HG03442 (cell line): Measurements from ENCODE around the gene AFMID.
"Not testable (repeated sequence)": the region's sequence is repeated elsewhere in the genome, so short reads cannot be mapped to it uniquely, and the experiment has no call there.

Experiments
- ATAC-seq: cut with Tn5 transposase; IDR thresholded peaks from one replicate; pipeline ENCODE4 v1.9.1; 2021; ENCODE audit warnings: mild to moderate bottlenecking, moderate library complexity; ENCODE audit not compliant: unreplicated experiment

AFMID gene, protein sequence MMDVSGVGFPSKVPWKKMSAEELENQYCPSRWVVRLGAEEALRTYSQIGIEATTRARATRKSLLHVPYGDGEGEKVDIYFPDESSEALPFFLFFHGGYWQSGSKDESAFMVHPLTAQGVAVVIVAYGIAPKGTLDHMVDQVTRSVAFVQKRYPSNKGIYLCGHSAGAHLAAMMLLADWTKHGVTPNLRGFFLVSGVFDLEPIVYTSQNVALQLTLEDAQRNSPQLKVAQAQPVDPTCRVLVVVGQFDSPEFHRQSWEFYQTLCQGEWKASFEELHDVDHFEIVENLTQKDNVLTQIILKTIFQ

DNA sequence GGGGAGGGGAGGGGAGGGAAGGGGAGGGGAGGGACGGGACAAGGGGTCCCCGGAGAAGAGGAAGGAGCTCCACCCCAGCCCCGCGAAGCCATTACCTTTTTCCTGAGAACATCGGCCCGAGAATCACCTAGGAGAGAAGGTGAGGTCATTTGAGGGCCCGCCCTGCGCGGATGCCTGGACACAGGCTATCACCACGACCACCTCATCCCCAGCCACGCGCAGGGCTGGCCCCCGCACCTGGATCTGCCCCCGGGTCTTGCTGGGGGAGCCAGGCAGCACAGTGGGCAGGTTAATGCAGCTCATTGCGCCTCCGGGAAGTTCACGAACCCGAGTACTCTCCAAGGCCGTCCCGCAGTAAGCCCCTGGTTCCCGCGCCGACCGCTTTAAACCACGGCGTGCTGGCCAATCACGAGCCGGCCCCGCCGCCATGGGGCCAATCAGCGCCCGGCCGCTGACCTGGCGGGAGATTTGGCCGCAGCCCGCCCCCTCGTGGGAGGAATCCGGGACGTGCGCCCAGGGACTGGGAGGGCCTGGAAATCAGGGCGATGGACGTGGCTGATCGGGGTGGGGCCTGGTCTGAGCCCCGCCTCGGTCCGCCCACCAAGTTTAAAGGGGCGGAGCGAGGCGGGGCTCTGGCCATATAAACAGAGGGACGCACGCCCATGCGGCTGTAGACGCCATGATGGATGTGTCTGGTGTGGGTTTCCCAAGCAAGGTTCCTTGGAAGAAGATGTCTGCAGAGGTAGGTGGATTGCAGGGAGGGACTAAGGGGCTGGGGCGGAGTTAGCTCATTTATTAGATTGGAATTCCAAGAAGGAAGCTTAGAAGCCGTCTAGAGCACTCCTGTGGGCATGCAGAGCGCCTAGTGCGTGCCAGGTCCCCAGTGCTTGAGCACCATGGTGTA lies at the start of gene AFMID, which contains the start of gene TK1:
Gene AFMID (plus strand): TSS at position 671 of the 904 bp plus-strand sequence. CDS start 9 bp downstream, at position 680.
Gene TK1 (minus strand): TSS at position 361 of the 904 bp plus-strand sequence. CDS start 58 bp downstream, at position 303.
- ATAC-seq, result peak; percentile 90

DNA sequence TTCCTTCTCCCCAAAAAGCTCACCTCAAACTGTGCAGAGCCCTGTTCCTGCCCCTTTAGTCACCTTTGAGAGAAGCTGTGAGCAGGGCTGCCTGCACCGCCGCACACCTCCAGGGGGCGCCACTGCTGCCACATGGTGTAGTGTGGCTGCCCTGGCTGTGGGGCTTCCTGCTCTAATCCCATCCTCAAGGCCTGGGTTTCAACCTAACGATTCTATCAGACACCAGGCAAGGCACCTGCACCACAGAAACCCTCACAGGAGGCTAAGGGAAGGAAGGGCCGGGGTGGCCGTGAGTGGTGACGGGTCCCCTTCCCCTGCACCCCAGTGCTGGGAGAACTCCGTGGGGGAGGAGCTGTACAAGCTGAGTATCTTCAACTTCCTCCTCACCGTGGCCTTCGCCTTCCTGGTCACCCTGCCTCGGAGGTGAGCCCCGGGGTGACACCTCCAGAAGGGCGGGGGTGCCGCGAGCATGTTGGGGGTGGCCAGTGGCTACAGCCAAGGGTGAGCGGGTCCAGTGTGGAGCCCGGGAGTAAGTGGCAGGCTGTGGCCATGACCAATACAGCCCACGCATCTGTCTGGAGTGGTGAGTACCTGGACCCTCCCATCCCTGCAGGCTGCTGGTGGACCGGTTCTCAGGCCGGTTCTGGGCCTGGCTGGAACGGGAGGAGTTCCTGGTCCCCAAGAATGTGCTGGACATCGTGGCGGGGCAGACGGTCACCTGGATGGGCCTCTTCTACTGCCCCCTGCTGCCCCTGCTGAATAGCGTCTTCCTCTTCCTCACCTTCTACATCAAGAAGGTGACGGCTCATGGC lies 49.6 kb upstream of the AFMID start:
- ATAC-seq, result no peak

DNA sequence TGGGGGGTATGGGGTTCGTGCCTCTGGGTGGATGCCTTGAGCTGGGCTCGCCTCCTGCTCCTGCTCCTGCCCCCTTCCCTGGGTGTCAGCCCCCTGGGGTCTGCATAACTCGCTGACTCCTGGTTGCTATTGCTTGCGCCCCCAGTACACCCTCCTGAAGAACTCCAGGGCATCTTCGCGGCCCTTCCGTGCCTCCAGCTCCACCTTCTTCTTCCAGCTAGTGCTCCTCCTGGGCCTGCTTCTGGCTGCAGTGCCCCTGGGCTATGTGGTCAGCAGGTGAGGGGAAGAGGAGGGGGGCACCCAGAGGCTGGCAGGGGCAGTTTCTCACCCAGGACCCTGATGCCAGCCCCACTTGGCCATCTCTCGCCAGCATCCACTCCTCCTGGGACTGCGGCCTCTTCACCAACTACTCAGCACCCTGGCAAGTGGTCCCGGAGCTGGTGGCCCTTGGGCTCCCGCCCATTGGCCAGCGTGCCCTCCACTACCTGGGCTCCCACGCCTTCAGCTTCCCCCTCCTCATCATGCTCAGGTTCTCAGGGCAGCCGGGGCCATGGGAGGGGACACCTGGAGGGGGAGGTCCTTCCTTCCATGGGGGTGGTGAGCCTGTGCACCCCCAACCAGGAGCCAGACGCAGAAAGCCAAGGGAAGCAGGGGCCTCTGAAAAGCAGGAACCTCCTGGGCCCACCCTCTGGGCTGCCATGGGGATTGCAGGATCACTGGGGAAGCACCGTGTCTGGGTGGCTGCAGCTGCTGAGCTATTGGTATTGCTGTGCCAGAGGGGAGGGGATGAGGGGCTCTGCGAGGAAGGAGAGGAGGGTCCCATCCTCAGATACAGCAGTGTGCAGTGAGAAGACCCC lies 48.7 kb upstream of the AFMID start:
- ATAC-seq, result no peak

DNA sequence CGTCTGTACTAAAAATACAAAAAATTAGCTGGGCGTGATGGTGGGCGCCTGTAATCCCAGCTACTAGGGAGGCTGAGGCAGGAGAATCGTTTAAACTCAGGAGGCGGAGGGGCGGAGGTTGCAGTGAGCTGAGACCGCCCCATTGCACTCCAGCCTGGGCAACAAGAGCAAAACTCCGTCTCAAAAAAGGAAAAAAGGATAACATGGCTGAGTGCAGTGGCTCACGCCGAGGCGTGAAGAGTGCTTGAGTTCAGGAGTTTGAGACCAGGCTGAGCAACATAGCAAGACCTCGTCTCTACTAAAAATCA lies 47.3 kb upstream of the AFMID start:
- ATAC-seq, result not testable (repeated sequence)

DNA sequence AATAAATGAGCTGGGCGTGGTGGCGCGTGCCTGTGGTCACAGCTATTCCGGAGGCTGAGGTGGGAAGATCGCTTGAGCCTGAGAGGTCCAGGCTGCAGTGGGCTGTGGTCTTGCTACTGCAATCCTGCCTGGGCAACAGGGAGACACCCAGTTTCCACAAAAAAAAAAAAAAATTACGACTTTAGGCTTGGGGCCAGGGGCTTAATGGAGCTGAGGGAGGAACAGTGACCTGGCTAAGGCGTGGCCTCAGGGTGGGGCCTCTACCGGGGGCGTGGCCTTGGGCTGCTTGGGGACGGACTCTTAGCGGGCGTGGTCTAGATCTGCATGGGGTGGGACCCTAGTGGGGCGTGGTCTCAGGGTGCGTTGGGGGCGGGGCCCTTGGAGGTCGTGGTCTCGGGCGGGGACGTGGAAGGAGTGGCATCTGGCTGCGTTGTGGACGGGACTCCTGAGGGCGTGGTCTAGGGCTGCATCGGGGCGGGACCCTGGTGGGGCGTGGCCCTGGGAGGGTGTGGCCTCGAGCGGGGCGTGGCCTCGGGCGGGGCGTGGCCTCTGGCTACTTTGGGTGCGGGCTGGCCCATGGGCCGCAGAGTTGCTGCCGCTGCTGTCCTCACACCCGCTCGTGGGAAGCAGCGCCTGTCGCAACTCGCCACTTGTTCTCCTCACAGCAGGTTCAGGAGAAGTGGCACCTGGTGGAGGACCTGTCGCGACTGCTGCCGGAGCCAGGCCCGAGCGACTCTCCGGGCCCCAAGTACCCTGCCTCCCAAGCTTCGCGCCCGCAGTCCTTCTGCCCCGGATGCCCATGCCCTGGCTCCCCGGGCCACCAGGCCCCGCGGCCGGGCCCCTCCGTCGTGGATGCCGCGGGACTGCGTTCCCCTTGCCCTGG lies 46.8 kb upstream of the AFMID start:
- peak; percentile 73 for ATAC-seq

DNA sequence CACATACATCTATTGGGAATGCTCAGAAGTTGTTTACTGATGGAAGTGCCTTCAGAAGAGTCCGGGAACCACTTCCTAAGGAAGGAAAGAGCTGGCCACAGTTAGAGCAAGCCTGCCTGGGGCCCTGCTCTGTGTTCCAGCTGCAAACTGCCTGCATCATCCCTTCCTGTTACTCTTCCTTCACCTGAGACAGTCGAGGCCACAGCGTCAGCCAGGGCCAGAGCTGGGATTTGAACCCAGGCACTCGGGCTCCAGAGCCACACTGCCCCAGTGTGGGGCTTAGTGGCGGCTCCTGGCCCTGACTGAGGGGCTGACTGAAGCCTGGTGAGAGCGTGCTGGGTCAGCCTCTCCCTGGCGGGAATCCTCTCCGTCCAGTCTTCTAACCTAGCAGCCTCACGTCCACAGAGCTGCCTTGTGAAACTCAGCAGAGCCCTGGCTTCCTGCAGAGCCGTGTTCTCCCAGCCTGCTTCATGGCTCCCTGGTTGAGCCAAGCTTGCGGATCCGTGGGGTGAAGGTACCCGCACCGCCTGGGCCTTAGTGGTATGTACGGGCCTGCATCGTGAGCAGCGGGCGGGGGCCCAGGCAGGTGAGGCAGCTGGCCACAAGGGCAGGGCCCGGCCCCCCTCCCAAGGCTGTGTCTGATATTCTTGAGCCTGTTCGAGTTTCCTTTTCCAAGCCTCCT lies 45.6 kb upstream of the AFMID start:
- no peak for ATAC-seq

DNA sequence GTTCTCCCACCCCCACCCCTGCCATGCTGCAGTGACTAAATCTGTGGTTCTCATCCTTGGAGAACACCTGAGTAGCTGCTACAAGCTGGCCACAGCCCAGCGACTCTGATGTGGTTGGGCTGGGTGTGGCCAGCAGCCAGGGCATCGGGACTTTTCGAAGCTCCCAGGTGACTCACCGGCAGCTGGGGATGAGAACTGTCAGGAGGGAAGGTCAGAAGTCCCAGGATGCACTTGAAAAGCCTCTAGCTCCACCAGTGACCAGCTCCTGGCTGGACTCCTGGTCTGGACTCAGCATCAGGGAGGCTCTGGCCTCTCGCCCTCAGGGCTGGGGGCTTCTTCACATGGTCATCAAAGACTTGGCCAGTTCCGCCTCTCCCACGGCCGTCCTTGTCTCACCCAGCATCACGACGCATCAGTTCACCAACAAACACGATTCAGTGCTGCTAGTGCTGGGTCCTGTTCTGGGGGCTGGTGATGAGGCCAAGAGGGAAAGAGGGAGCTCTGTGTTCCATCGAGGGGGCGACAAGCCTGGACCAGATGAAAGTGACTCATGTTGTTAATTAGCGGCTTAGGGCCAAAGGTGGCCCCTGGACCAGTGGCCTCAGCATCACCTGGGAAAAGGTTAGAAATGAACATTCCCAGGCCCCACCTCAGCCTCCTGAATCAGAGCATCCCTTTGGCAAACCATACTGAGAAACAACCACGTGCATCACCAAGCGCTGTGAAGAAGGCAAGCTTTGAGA lies 44.9 kb upstream of the AFMID start:
- ATAC-seq, result no peak

DNA sequence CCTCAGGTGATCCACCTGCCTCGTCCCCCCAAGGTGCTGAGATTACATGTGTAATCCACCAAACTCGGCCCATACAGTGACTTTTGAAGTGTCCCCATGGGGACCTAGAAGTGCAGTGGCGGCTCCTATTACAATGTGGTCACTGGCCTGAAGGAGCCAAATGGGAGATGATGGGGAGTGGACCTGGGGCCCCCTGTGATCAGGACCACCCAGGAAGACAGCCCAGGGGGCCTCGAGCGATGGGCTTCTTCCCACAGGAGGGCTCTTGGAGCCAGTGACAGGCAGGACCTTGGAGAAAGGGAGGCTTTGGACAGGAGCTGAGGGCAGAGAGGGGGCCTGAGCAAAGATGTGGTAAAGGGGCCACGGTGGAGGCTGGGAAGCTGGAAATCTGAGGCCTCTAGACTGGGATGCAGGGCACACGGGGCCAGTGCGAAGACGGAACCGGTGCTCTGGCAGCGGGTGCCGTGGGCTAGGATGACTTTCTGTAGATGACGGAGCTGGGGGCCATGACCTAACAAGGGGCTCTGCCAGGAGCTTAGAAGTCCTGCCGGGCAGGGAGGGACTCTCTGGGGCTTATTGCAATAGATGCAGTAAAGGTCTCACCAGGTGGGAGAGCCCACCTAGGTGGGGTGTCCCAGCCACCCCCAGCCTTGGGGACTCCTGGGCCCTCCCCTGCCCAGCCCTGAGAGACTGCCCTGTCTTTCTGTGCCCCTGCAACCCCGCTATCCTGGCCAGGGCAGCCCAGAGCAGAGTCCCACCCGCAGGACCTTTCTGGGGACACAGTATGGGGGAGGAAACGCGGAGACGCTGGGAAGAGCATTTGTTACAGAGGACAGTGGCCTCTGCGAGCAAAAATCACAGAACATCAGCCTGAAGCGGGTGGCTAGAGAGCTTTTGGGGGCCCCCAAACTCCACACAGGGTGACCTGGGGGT lies 43.7 kb upstream of the AFMID start:
- ATAC-seq, result no peak

DNA sequence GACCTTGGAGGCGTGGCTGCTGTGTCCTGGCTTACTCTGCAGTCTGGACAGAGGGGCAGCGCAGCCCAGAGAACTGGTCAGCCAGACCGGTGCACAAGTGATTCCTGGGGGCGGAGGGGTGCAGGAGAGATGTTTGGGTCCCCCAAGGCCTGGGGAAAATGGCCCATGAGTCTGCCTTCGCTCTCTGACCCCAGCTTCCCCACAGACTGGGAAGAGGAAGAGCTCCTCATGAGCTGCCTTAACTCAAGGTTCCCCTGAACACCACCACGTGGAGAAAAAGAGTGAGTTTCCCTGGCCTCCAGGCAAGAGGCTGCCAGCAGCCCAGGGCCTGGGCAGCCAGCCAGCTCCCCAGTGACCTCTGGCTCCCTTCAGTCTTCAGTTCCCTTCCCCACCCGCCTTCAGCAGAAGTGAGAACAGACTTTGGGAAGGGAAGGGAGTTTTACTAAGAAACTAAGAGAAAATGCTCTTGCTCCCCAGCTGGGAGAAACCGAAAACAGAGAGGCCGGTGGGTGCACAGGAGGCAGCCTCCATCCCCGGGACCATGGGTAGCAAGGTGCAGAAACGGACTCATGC lies 42.9 kb upstream of the AFMID start:
- no peak for ATAC-seq

DNA sequence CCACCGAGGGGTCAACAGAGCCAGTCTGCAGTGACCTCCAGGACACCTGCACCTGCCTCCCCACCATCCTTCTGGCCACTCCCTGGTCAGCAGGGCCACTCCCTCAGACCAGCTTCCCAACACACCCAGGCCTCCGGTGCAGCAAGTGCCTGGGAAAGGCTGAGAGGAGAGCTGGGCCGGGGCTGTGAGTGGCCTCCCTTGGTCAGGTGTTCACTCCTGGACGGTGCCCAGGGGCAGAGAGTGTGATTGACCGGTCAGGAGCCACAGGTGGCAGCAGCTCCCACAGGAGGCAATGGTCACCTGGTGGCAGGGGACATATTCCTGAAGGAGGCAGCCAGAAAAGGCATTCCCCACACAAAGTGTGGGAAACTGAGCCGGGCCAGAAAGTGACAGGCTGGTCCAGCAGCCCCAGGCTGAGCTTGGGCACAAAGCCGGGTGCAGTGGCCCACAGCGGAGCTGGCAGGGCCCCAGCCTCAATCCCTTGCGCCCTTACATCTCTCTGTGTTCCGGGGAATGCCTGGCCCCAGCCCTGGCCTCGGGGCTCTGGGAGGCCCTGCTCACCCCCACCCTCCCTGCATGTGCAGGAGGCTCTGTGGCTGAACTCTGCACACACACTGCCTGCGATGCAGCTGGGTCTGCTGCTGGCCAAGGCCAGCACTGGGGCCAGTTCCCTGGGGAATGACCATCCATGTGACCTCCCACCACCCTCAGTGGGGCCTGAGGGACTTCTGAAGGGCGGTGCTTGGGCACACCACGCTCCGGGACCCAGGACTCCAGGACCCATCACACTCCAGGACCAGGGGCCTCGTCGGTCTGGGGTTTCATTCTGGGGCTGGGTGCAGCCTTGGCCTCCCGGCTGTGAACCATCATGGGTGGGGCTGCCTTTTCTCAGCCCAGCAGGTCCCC lies 42.2 kb upstream of the AFMID start:
- no peak for ATAC-seq

DNA sequence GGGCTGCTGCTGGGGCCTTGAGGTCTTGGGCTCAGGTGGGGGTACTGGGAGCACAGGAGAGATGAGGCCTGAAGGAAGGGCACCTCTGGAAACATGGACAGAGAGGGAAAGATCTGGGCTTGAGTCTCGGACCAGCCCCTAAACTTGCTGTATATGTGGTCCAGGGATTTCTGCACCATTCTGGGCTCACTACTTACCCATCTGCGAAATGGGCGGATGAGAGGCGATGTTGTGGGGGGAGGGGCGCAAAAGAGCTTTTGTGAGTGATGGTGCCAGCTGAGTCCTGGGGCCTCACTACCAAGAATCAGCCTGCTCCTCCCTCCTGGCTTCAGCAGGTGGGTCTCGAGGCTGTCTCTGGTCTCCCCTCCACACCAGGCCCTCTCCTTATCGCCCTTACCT lies 40.7 kb upstream of the AFMID start:
- ATAC-seq, result no peak

DNA sequence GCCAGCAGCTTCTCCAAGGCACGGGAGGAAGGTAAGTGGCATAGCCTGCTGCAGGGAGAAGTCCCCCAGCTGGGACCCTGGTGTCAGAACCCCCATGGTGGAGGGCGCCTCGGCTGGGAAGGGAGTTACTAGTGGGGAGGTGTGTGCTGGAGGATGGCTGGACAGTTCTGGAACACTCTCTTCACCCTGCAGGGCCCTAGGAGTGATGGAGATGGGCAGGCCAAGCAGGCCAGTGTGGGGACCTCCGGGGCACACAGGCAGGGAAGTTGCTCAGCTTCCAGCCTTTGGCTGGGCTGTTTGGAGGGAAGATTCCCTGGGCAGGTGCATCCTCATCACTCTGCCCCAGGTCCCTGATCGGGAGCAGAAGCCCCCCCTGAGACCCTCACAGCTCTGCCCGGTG lies 40.3 kb upstream of the AFMID start:
- ATAC-seq, result no peak

DNA sequence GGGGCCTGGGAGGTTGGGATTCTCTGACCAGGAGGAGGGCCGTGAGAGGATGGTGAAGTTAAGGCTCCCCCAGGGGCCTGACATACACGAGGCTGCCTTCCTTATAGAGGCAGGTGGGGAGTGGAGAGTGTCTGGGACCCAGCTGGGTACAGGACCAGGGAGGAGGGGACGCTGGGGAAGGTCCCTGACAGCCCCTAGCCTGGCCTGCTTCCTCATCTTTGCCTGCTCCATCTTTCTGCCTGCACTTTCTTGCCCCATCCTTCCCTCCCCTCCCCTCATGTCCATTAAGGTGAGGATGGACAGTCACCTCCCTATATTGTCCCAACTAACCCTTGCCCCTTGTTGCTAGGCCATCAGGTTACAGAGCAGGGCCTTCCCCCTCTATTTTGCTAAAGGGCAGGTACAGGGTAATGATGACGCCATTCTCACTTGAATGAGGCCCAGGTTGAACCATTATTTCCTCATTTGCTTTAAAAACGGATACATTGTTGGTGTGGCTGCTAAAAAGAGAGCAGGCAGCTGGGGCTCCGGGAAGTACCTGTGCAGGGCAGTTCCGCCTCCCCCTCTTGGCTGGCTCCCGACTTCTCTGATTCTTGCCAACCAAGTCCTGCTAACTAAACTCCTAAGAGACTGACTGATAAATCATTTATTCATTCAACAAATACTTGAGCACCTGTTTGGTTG lies 39.7 kb upstream of the AFMID start:
- no peak for ATAC-seq

DNA sequence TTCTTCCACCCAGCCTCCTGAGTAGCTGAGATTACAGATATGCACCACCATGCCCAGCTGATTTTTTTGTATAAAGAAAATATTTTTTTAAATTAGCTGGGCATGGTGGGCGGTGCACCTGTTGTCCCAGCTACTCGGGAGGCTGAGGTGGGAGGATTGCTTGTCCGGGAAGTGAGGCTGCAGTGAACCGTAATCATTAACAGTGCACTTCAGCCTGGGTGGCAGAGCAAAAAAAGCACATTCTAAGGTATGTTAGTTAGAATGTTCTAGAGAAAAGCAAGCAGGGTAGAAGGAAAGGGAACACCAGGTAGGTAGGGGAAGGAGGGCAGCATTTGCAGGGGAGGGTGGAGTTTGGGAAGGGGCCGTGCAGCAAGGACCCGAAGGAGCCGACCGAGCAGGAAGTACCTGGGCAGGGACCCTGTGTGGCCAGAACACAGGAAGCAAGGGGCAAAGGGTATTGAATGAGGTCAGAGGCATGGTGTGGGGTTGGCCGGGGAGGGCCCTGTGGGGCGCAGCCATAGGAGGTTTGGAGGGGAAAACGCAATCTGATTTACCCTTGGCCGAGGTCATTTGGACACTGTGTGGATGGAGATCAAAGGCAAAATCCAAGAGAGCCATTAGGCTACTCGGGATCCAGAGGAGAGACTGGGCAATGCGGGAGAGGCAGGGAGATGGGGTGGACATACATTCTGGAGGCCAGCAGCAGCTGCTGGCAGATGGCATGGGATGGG lies 38.7 kb upstream of the AFMID start:
- ATAC-seq, result no peak
